ENCODE data around the gene SRGAP2.
"Not testable (repeated sequence)": the region's sequence is repeated elsewhere in the genome, so short reads cannot be mapped to it uniquely, and the experiment has no call there.

The SRGAP2 gene

GRCh38 chr1:206246129-206246886, 43.0 kb downstream of the SRGAP2 start:
- not testable (repeated sequence) for H3K27ac ChIP-seq

- not testable (repeated sequence) for H3K27ac ChIP-seq
These were observed 47.8 kb downstream of the SRGAP2 start for GRCh38 chr1:206250953-206251681.

DNA sequence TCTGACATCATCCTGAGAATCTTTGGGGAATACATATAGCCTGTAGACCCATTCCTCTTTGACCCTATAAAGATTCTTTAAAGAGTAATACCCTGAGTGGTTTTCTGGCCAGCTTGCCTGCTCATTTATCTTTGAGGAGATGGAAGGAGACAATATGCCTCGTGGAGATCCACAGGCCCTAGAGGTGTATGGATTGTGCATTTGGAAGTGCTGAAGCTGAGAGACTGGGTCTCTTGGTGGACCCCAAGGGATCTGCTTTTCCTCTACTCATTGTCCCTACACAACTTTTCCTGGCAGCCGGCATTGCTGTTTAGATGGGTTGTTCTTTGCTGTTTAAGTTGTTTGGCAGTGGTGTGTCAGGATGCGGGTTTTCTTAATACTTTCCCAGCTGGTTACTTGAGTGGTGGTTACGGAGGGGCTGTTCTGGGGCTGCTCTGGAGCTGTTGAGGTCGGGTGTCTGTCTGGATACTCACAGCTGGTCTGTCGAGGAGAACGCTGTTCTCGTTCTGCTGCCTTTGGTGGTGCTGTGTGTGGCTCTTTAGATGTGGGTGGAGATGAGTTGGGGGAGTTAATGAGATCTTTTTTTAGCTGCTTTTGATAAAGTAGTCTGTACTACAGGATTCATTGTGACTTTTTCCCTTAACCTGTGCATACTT, 49.5 kb downstream of the SRGAP2 start:
- H3K27ac ChIP-seq: not testable (repeated sequence)
